Measurements from ENCODE around the gene LTO1.

LTO1 gene

GRCh38 chr11:69630424-69630823 lies 44.7 kb downstream of the LTO1 start:
- Histone ChIP-seq H3K4me3 (ENCODE audit: low read length, poor library complexity, severe bottlenecking) (no peak overlapping the region), H4K20me1 (ENCODE audit: insufficient read depth, low read length, poor library complexity, severe bottlenecking) (no peaks in the 10 kb centered on the region), H3K27me3 (ENCODE audit: insufficient read depth, low read length, poor library complexity, severe bottlenecking) (no peaks in the 10 kb centered on the region), H3K9ac (ENCODE audit: low read depth, low read length, poor library complexity, severe bottlenecking) (no peak overlapping the region), H3F3A (ENCODE audit: low read depth) (no peaks in the 10 kb centered on the region), H3K4me2 (ENCODE audit: low read depth, low read length, poor library complexity, severe bottlenecking) (no peak overlapping the region), H3K4me1 (ENCODE audit: insufficient read depth, low read length, poor library complexity, severe bottlenecking) (no peaks in the 10 kb centered on the region), H3K36me3 (ENCODE audit: insufficient read depth, low read length) (no peaks in the 10 kb centered on the region), H3K9me3 (ENCODE audit: insufficient read depth, low read depth, low read length) (no peaks in the 10 kb centered on the region), H3K79me2 (ENCODE audit: insufficient read depth, low read length) (no peaks in the 10 kb centered on the region), H2AFZ (ENCODE audit: low read length) (no peak overlapping the region), H3K9me2 (replicated peaks; ENCODE audit: low read depth, low read length) (no peaks in the 10 kb centered on the region)
- no peak for TF ChIP-seq EZH2phosphoT487 (IDR thresholded peaks at IDR 0.05; ENCODE audit: borderline replicate concordance)
- TF ChIP-seq CTCF (conservative IDR thresholded peaks at IDR 0.05; ENCODE audit: low read length) = no peak

DNA sequence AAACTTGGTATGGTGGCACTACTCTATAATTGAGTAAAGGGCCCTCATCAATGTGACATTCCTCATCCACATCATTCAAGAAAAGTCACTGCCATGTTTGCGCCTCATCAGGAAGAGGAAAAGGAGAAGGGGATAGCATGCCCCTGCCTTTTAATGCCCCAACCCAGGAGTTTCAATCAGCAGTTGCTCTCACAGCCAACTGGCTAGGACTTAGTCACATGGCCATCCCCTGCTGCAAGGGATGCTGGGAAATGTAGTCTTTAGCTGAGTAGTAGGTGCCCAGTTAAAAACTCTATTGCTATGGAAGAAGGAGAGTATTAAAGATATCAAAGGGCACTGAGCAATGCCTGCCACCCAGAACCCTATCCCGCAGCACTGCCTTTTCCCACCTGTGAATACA lies 45.1 kb downstream of the LTO1 start:
- H3K4me2 ChIP-seq (ENCODE audit: low read depth, low read length, poor library complexity, severe bottlenecking) = no peak overlapping the region
- H3F3A ChIP-seq (ENCODE audit: low read depth) = no peaks in the 10 kb centered on the region
- no peaks in the 10 kb centered on the region for H3K9me3 ChIP-seq (ENCODE audit: insufficient read depth, low read depth, low read length)
- H3K27me3 ChIP-seq (ENCODE audit: insufficient read depth, low read length, poor library complexity, severe bottlenecking) = no peaks in the 10 kb centered on the region
- no peaks in the 10 kb centered on the region for H3K79me2 ChIP-seq (ENCODE audit: insufficient read depth, low read length)
- no peaks in the 10 kb centered on the region for H3K36me3 ChIP-seq (ENCODE audit: insufficient read depth, low read length)
- no peaks in the 10 kb centered on the region for H3K9me2 ChIP-seq (replicated peaks; ENCODE audit: low read depth, low read length)
- H3K9ac ChIP-seq (ENCODE audit: low read depth, low read length, poor library complexity, severe bottlenecking) = no peak overlapping the region
- no peak overlapping the region for H2AFZ ChIP-seq (ENCODE audit: low read length)
- no peaks in the 10 kb centered on the region for H3K4me1 ChIP-seq (ENCODE audit: insufficient read depth, low read length, poor library complexity, severe bottlenecking)
- TF ChIP-seq EZH2phosphoT487 (IDR thresholded peaks at IDR 0.05; ENCODE audit: borderline replicate concordance) (no peak), CTCF (conservative IDR thresholded peaks at IDR 0.05; ENCODE audit: low read length) (no peak)
- H3K4me3 ChIP-seq (ENCODE audit: low read length, poor library complexity, severe bottlenecking) = no peak overlapping the region
- H4K20me1 ChIP-seq (ENCODE audit: insufficient read depth, low read length, poor library complexity, severe bottlenecking) = no peaks in the 10 kb centered on the region

GRCh38 chr11:69627551-69627950 lies 47.6 kb downstream of the LTO1 start:
- Histone ChIP-seq H3K4me3 (ENCODE audit: low read length, poor library complexity, severe bottlenecking) (no peak overlapping the region), H3K79me2 (ENCODE audit: insufficient read depth, low read length) (no peaks in the 10 kb centered on the region), H3K9ac (ENCODE audit: low read depth, low read length, poor library complexity, severe bottlenecking) (no peak overlapping the region), H3K4me2 (ENCODE audit: low read depth, low read length, poor library complexity, severe bottlenecking) (no peak overlapping the region), H4K20me1 (ENCODE audit: insufficient read depth, low read length, poor library complexity, severe bottlenecking) (no peaks in the 10 kb centered on the region), H3F3A (ENCODE audit: low read depth) (no peaks in the 10 kb centered on the region), H3K9me3 (ENCODE audit: insufficient read depth, low read depth, low read length) (no peaks in the 10 kb centered on the region), H3K36me3 (ENCODE audit: insufficient read depth, low read length) (no peaks in the 10 kb centered on the region), H3K9me2 (replicated peaks; ENCODE audit: low read depth, low read length) (no peaks in the 10 kb centered on the region), H3K27me3 (ENCODE audit: insufficient read depth, low read length, poor library complexity, severe bottlenecking) (no peaks in the 10 kb centered on the region), H3K4me1 (ENCODE audit: insufficient read depth, low read length, poor library complexity, severe bottlenecking) (no peaks in the 10 kb centered on the region), H2AFZ (ENCODE audit: low read length) (no peak overlapping the region)
- no peak for TF ChIP-seq EZH2phosphoT487 (IDR thresholded peaks at IDR 0.05; ENCODE audit: borderline replicate concordance)

GRCh38 chr11:69625476-69625875 lies 49.7 kb downstream of the LTO1 start:
- H2AFZ ChIP-seq (ENCODE audit: low read length) = no peak overlapping the region

More at GRCh38 chr11:69625476-69625875, 49.7 kb downstream of the LTO1 start:
- no peaks in the 10 kb centered on the region for H3K27me3 ChIP-seq (ENCODE audit: insufficient read depth, low read length, poor library complexity, severe bottlenecking)
- no peak overlapping the region for H3K9ac ChIP-seq (ENCODE audit: low read depth, low read length, poor library complexity, severe bottlenecking)
- no peaks in the 10 kb centered on the region for H3K9me2 ChIP-seq (replicated peaks; ENCODE audit: low read depth, low read length)
- no peak overlapping the region for H3K4me3 ChIP-seq (ENCODE audit: low read length, poor library complexity, severe bottlenecking)
- H4K20me1 ChIP-seq (ENCODE audit: insufficient read depth, low read length, poor library complexity, severe bottlenecking) = no peaks in the 10 kb centered on the region
- TF ChIP-seq CTCF (conservative IDR thresholded peaks at IDR 0.05; ENCODE audit: low read length) (no peak), EZH2phosphoT487 (IDR thresholded peaks at IDR 0.05; ENCODE audit: borderline replicate concordance) (no peak)
- no peaks in the 10 kb centered on the region for H3K9me3 ChIP-seq (ENCODE audit: insufficient read depth, low read depth, low read length)
- no peaks in the 10 kb centered on the region for H3K36me3 ChIP-seq (ENCODE audit: insufficient read depth, low read length)
- no peaks in the 10 kb centered on the region for H3K79me2 ChIP-seq (ENCODE audit: insufficient read depth, low read length)
- H3K4me2 ChIP-seq (ENCODE audit: low read depth, low read length, poor library complexity, severe bottlenecking) = no peak overlapping the region
- H3K4me1 ChIP-seq (ENCODE audit: insufficient read depth, low read length, poor library complexity, severe bottlenecking) = no peaks in the 10 kb centered on the region
- no peaks in the 10 kb centered on the region for H3F3A ChIP-seq (ENCODE audit: low read depth)
